ENCODE data around the gene EPHB2. TPM values are rescaled to one million over a fixed set of nuclear protein-coding genes. Genes with fewer than 3 reads are reported as not detected.

EPHB2 gene
- total and polyA plus RNA-seq, 2 of the 8 experiments (the other 6 are each of a cell fraction or from before 2014, with no cell fraction given), result 15.8 to 17.2 TPM

GRCh38 chr1:22861764-22862440 lies 151.3 kb downstream of the EPHB2 start:
- H4K5ac ChIP-seq (ENCODE audit: insufficient read length, low read depth, low read length), result no peak overlapping the region
- no peak overlapping the region for H2BK120ac ChIP-seq (replicated peaks; ENCODE audit: low read depth, low read length)
- no peak overlapping the region for H3K4me2 ChIP-seq (ENCODE audit: insufficient read depth in 1 of 2, low read depth in 2 of 2, low read length in 2 of 2)
- H3K27me3 ChIP-seq (replicated peaks in 1 of 4; ENCODE audit: control insufficient read depth in 3 of 4, extremely low read depth in 1 of 4, insufficient read depth in 3 of 4, low read length in 3 of 4), result no peaks in the 10 kb centered on the region; a peak in 1 of 7 replicates
- H3K4me3 ChIP-seq (ENCODE audit: extremely low read depth in 1 of 4, insufficient read depth in 2 of 4, low read depth in 3 of 4, low read length in 4 of 4), result no peak overlapping the region
- H4K20me1 ChIP-seq (replicated peaks in 1 of 2; ENCODE audit: control insufficient read depth in 1 of 2, insufficient read depth in 2 of 2, low read length in 2 of 2), result no peaks in the 10 kb centered on the region
- H2BK15ac ChIP-seq (ENCODE audit: low read length), result no peak overlapping the region
- no peak overlapping the region for H2BK5ac ChIP-seq (ENCODE audit: low read depth, low read length)
- H3K18ac ChIP-seq (ENCODE audit: extremely low read depth, low read length), result no peak overlapping the region
- no peaks in the 10 kb centered on the region for H3K79me2 ChIP-seq (ENCODE audit: control insufficient read depth in 1 of 2, insufficient read depth in 2 of 2, low read length in 2 of 2)
- no peaks in the 10 kb centered on the region for H3K9me3 ChIP-seq (ENCODE audit: insufficient read depth in 2 of 2, low read depth in 1 of 2, low read length in 1 of 2)
- H3K79me1 ChIP-seq (ENCODE audit: low read depth, low read length), result no peaks in the 10 kb centered on the region
- no peak overlapping the region for H2BK20ac ChIP-seq (ENCODE audit: low read length)
- H4K8ac ChIP-seq (ENCODE audit: extremely low read depth, insufficient read depth, low read length), result no peak overlapping the region
- no peak overlapping the region for H3K56ac ChIP-seq (replicated peaks; ENCODE audit: insufficient read length, low read depth, low read length)
- no peak overlapping the region for H2AK5ac ChIP-seq (ENCODE audit: low read depth, low read length)
- H3K23ac ChIP-seq (ENCODE audit: insufficient read length), result no peak overlapping the region
- no peak overlapping the region for H3K27ac ChIP-seq (ENCODE audit: low read depth, low read length)
- 45% methylated on average over 4 of the region's 4 CpGs; no CpG with 5 or more reads in 1 of the 2 experiments for WGBS, 2 experiments (ENCODE audit: extremely low coverage in 1 of 2, insufficient coverage in 1 of 2, insufficient read length in 1 of 2, insufficient replicate concordance in 2 of 2, low coverage in 1 of 2, low lambda C conversion rate in 2 of 2, missing lambda C conversion rate in 1 of 2)
- no peak overlapping the region for H3K14ac ChIP-seq (ENCODE audit: insufficient read length)
- no peaks in the 10 kb centered on the region for H3K36me3 ChIP-seq (ENCODE audit: control insufficient read depth in 2 of 4, insufficient read depth in 4 of 4, low read length in 3 of 4)
- no peaks in the 10 kb centered on the region for H3K23me2 ChIP-seq (ENCODE audit: low read depth, low read length)
- no peak overlapping the region for H2AFZ ChIP-seq (ENCODE audit: low read length)
- DNase-seq (ENCODE audit: low read depth in 1 of 2, low spot score in 2 of 2) (peak in 1 of 2 experiments; percentile 78), FAIRE-seq (peak; percentile 7)
- ChIA-PET POLR2A (ENCODE audit: partially characterized antibody) (interaction anchor here (0.8 kb wide), 1 partner anchor 206 kb away, joined by 4 read pairs; no protein-coding TSS in a partner anchor), CTCF (ENCODE audit: partially characterized antibody) (interaction anchor here (0.6 to 8.5 kb wide), 74 partner anchors 9 to 435 kb away, joined by 3 to 132 read pairs (median 6); partner anchors contain the start of gene C1QB)
- no peak overlapping the region for H4K91ac ChIP-seq (replicated peaks; ENCODE audit: insufficient read length, low read length)
- H3K4me1 ChIP-seq (replicated peaks in 1 of 4; ENCODE audit: control insufficient read depth in 3 of 4, insufficient read depth in 4 of 4, low read length in 3 of 4), result peaks cover 0 to 3% (median 0%) of the 10 kb centered on the region in 4 experiments; a peak in 3 of 7 replicates
- no peak overlapping the region for H2BK12ac ChIP-seq (ENCODE audit: low read depth, low read length)
- H3K9ac ChIP-seq (replicated peaks in 1 of 4; ENCODE audit: extremely low read depth in 1 of 4, low read depth in 3 of 4, low read length in 3 of 4), result no peak overlapping the region
- no peak overlapping the region for H3K4ac ChIP-seq (replicated peaks; ENCODE audit: insufficient read length, low read depth, low read length)
- TF ChIP-seq NANOG (IDR thresholded peaks at IDR 0.05; ENCODE audit: insufficient read depth, low read depth, low read length, poor library complexity, severe bottlenecking) (no peak), GTF2F1 (IDR thresholded peaks at IDR 0.05; ENCODE audit: borderline replicate concordance, low read depth, low read length) (no peak), TBP (IDR thresholded peaks at IDR 0.05; ENCODE audit: low read depth, low read length) (no peak), CEBPB (IDR thresholded peaks at IDR 0.05; ENCODE audit: low read depth, low read length) (peak; percentile 61), EP300 (IDR thresholded peaks at IDR 0.05; ENCODE audit: borderline replicate concordance in 1 of 2, low read depth in 2 of 2, low read length in 2 of 2) (no peak), SP2 (IDR thresholded peaks at IDR 0.05; ENCODE audit: low read length) (no peak)
- TF ChIP-seq, protein P1, sequence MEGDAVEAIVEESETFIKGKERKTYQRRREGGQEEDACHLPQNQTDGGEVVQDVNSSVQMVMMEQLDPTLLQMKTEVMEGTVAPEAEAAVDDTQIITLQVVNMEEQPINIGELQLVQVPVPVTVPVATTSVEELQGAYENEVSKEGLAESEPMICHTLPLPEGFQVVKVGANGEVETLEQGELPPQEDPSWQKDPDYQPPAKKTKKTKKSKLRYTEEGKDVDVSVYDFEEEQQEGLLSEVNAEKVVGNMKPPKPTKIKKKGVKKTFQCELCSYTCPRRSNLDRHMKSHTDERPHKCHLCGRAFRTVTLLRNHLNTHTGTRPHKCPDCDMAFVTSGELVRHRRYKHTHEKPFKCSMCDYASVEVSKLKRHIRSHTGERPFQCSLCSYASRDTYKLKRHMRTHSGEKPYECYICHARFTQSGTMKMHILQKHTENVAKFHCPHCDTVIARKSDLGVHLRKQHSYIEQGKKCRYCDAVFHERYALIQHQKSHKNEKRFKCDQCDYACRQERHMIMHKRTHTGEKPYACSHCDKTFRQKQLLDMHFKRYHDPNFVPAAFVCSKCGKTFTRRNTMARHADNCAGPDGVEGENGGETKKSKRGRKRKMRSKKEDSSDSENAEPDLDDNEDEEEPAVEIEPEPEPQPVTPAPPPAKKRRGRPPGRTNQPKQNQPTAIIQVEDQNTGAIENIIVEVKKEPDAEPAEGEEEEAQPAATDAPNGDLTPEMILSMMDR (IDR thresholded peaks at IDR 0.05; ENCODE audit: control extremely low read depth in 1 of 3, insufficient read depth in 1 of 3, low read depth in 1 of 3, low read length in 3 of 3), result peak; percentile 71 to 80 (median 80)
- TF ChIP-seq, protein P2, sequence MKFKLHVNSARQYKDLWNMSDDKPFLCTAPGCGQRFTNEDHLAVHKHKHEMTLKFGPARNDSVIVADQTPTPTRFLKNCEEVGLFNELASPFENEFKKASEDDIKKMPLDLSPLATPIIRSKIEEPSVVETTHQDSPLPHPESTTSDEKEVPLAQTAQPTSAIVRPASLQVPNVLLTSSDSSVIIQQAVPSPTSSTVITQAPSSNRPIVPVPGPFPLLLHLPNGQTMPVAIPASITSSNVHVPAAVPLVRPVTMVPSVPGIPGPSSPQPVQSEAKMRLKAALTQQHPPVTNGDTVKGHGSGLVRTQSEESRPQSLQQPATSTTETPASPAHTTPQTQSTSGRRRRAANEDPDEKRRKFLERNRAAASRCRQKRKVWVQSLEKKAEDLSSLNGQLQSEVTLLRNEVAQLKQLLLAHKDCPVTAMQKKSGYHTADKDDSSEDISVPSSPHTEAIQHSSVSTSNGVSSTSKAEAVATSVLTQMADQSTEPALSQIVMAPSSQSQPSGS (IDR thresholded peaks at IDR 0.05; ENCODE audit: low read length), result no peak
